ENCODE measurements around the gene UGT2A2. TPM values are rescaled to one million over a fixed set of nuclear protein-coding genes. Genes with fewer than 3 reads are reported as not detected.

UGT2A2 gene
- total RNA-seq, 2 donors from 2014 or later, result not detected

GRCh38 chr4:69563424-69563823 lies 76.0 kb downstream of the UGT2A2 start:
- Histone ChIP-seq H3K27me3 (no peaks in the 10 kb centered on the region), H3K4me1 (no peaks in the 10 kb centered on the region), H3K27ac (no peak overlapping the region), H3K36me3 (no peaks in the 10 kb centered on the region), H3K4me3 (no peak overlapping the region), H3K9me3 (no peaks in the 10 kb centered on the region)
- TF ChIP-seq, protein P1, sequence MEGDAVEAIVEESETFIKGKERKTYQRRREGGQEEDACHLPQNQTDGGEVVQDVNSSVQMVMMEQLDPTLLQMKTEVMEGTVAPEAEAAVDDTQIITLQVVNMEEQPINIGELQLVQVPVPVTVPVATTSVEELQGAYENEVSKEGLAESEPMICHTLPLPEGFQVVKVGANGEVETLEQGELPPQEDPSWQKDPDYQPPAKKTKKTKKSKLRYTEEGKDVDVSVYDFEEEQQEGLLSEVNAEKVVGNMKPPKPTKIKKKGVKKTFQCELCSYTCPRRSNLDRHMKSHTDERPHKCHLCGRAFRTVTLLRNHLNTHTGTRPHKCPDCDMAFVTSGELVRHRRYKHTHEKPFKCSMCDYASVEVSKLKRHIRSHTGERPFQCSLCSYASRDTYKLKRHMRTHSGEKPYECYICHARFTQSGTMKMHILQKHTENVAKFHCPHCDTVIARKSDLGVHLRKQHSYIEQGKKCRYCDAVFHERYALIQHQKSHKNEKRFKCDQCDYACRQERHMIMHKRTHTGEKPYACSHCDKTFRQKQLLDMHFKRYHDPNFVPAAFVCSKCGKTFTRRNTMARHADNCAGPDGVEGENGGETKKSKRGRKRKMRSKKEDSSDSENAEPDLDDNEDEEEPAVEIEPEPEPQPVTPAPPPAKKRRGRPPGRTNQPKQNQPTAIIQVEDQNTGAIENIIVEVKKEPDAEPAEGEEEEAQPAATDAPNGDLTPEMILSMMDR (IDR thresholded peaks at IDR 0.05), result no peak
- no peak for DNase-seq (ENCODE audit: low spot score)

- Histone ChIP-seq H3K27ac (no peak overlapping the region), H3K36me3 (no peaks in the 10 kb centered on the region), H3K4me3 (no peak overlapping the region), H3K27me3 (no peaks in the 10 kb centered on the region), H3K4me1 (no peaks in the 10 kb centered on the region), H3K9me3 (no peaks in the 10 kb centered on the region)
- TF ChIP-seq, protein P1 (IDR thresholded peaks at IDR 0.05), result no peak
- DNase-seq (ENCODE audit: low spot score), result no peak
Observed at GRCh38 chr4:69549651-69550050, 89.8 kb downstream of the UGT2A2 start.

GRCh38 chr4:69546134-69546765 lies 93.2 kb downstream of the UGT2A2 start:
- Histone ChIP-seq H3K4me1 (no peaks in the 10 kb centered on the region), H3K36me3 (no peaks in the 10 kb centered on the region), H3K9me3 (no peaks in the 10 kb centered on the region), H3K27me3 (no peaks in the 10 kb centered on the region), H3K27ac (no peak overlapping the region), H3K4me3 (no peak overlapping the region)
- TF ChIP-seq, protein P1 (IDR thresholded peaks at IDR 0.05), result no peak
- DNase-seq (ENCODE audit: low spot score), result no peak

Other genes starting within 250 kb of the UGT2A2 start
- 10 to 100 TPM in 1 of 2 donors, 1 to 10 TPM in 1; 7.2 to 25.8 TPM for gene UGT2B4, start 143.7 kb downstream of the UGT2A2 start, total RNA-seq
- gene UGT2A1, start 13.6 kb upstream of the UGT2A2 start, total RNA-seq, result not detected
- 1 to 10 TPM in 1 of 2 donors, under 1 TPM in 1; 0.67 to 1.5 TPM for gene SULT1B1, start 121.0 kb upstream of the UGT2A2 start, total RNA-seq
- not detected for gene SULT1E1, start 220.5 kb upstream of the UGT2A2 start, total RNA-seq

Measured in right atrium auricular region (tissue), 2 donors.